ENCODE data around the gene NAPSA. TPM values are rescaled to one million over a fixed set of nuclear protein-coding genes. Genes with fewer than 3 reads are reported as not detected.
A peak's percentile ranks its signal among the peaks of the same experiment; 100 is the strongest.

The NAPSA gene
- total and polyA plus RNA-seq, 2 of the 8 experiments (the other 6 are each of a cell fraction or from before 2014, with no cell fraction given) = 0.71 to 0.73 TPM

- peaks cover 12 to 42% (median 33%) of the 10 kb centered on the region in 4 experiments for H3K36me3 ChIP-seq (ENCODE audit: control insufficient read depth in 2 of 4, insufficient read depth in 4 of 4, low read length in 3 of 4)
- no peaks in the 10 kb centered on the region; the same call in 1 of the 2 replicates for H3K79me1 ChIP-seq (ENCODE audit: low read depth, low read length)
- no peak overlapping the region for H3K18ac ChIP-seq (ENCODE audit: extremely low read depth, low read length)
- peak overlapping the region; percentile 18 to 65 for H3K4me2 ChIP-seq (ENCODE audit: insufficient read depth in 1 of 2, low read depth in 2 of 2, low read length in 2 of 2)
- H4K20me1 ChIP-seq (replicated peaks in 1 of 2; ENCODE audit: control insufficient read depth in 1 of 2, insufficient read depth in 2 of 2, low read length in 2 of 2) = peaks cover 5% of the 10 kb centered on the region in 2 experiments
- POLR2A ChIA-PET (ENCODE audit: partially characterized antibody) = interaction anchor here (1.9 kb wide), 1 partner anchor 44 kb away, joined by 5 read pairs; no protein-coding TSS in a partner anchor
- no peaks in the 10 kb centered on the region for H3K9me3 ChIP-seq (ENCODE audit: insufficient read depth in 2 of 2, low read depth in 1 of 2, low read length in 1 of 2)
- no peak for TF ChIP-seq TCF12 (IDR thresholded peaks at IDR 0.05; ENCODE audit: low read depth, low read length)
- no peak for TF ChIP-seq JUN (IDR thresholded peaks at IDR 0.05; ENCODE audit: low read depth, low read length)
- TF ChIP-seq BCL11A (IDR thresholded peaks at IDR 0.05; ENCODE audit: low read depth in 2 of 2, low read length in 2 of 2) = no peak
- no peak for TF ChIP-seq SIRT6 (IDR thresholded peaks at IDR 0.05; ENCODE audit: low read length)
- TF ChIP-seq ZNF274 (IDR thresholded peaks at IDR 0.05; ENCODE audit: borderline replicate concordance, extremely low read depth, low read length) = no peak
- TF ChIP-seq FOSL1 (IDR thresholded peaks at IDR 0.05; ENCODE audit: insufficient read depth, low read depth, low read length) = no peak
- TF ChIP-seq NRF1 (IDR thresholded peaks at IDR 0.05; ENCODE audit: low read depth, low read length) = no peak
- TF ChIP-seq JUND (IDR thresholded peaks at IDR 0.05; ENCODE audit: low read length) = no peak
- TF ChIP-seq RBBP5 (IDR thresholded peaks at IDR 0.05; ENCODE audit: borderline replicate concordance, low read depth, low read length) = no peak
- TF ChIP-seq HDAC6 (IDR thresholded peaks at IDR 0.05; ENCODE audit: low read depth, low read length) = no peak
- TF ChIP-seq TAF1 (IDR thresholded peaks at IDR 0.05; ENCODE audit: low read depth, low read length) = no peak
- no peak for TF ChIP-seq BACH1 (IDR thresholded peaks at IDR 0.05; ENCODE audit: low read length)
- no peak for TF ChIP-seq MAFK (IDR thresholded peaks at IDR 0.05; ENCODE audit: low read depth, low read length)
- TF ChIP-seq POLR2A (IDR thresholded peaks at IDR 0.05; ENCODE audit: control extremely low read depth in 1 of 2, low read depth in 2 of 2, low read length in 2 of 2) = no peak
- H2BK5ac ChIP-seq (ENCODE audit: low read depth, low read length) = no peak overlapping the region
- no peaks in the 10 kb centered on the region for H3K79me2 ChIP-seq (ENCODE audit: control insufficient read depth in 1 of 2, insufficient read depth in 2 of 2, low read length in 2 of 2)
- H3K4me3 ChIP-seq (ENCODE audit: extremely low read depth in 1 of 4, insufficient read depth in 2 of 4, low read depth in 3 of 4, low read length in 4 of 4) = peak overlapping the region in 1 of 4 experiments; percentile 52; a peak in 1 of 8 replicates
- no peak overlapping the region for H2BK12ac ChIP-seq (ENCODE audit: low read depth, low read length)
- no peak overlapping the region for H4K8ac ChIP-seq (ENCODE audit: extremely low read depth, insufficient read depth, low read length)
- no peak overlapping the region for H3K4ac ChIP-seq (replicated peaks; ENCODE audit: insufficient read length, low read depth, low read length)
- WGBS, 2 experiments (ENCODE audit: extremely low coverage in 1 of 2, insufficient coverage in 1 of 2, insufficient read length in 1 of 2, insufficient replicate concordance in 2 of 2, low coverage in 1 of 2, low lambda C conversion rate in 2 of 2, missing lambda C conversion rate in 1 of 2) = 92% methylated on average over 9 of the region's 9 CpGs; no CpG with 5 or more reads in 1 of the 2 experiments
- no peak overlapping the region for H2BK15ac ChIP-seq (ENCODE audit: low read length)
- no peak for DNase-seq (ENCODE audit: low read depth in 1 of 2, low spot score in 2 of 2)
- no peak overlapping the region for H3K23ac ChIP-seq (ENCODE audit: insufficient read length)
- CTCF ChIA-PET (ENCODE audit: partially characterized antibody) = interaction anchor here (1.0 to 3.3 kb wide), 3 partner anchors 9 to 84 kb away, joined by 4 to 11 read pairs (median 9); no protein-coding TSS in a partner anchor
- H3K27ac ChIP-seq (ENCODE audit: low read depth, low read length) = no peak overlapping the region
- H4K91ac ChIP-seq (replicated peaks; ENCODE audit: insufficient read length, low read length) = no peak overlapping the region
- H3K27me3 ChIP-seq (replicated peaks in 1 of 4; ENCODE audit: control insufficient read depth in 3 of 4, extremely low read depth in 1 of 4, insufficient read depth in 3 of 4, low read length in 3 of 4) = no peaks in the 10 kb centered on the region
- no peak overlapping the region for H3K56ac ChIP-seq (replicated peaks; ENCODE audit: insufficient read length, low read depth, low read length)
- no peak for FAIRE-seq
- no peak overlapping the region; a peak in 1 of 7 replicates for H3K9ac ChIP-seq (replicated peaks in 1 of 4; ENCODE audit: extremely low read depth in 1 of 4, low read depth in 3 of 4, low read length in 3 of 4)
- no peaks in the 10 kb centered on the region for H3K23me2 ChIP-seq (ENCODE audit: low read depth, low read length)
- peaks cover 0 to 4% (median 1%) of the 10 kb centered on the region in 4 experiments; a peak in 3 of 7 replicates for H3K4me1 ChIP-seq (replicated peaks in 1 of 4; ENCODE audit: control insufficient read depth in 3 of 4, insufficient read depth in 4 of 4, low read length in 3 of 4)
- H2AFZ ChIP-seq (ENCODE audit: low read length) = no peak overlapping the region
- H3K14ac ChIP-seq (ENCODE audit: insufficient read length) = no peak overlapping the region
- H4K5ac ChIP-seq (ENCODE audit: insufficient read length, low read depth, low read length) = no peak overlapping the region
- no peak overlapping the region for H2BK20ac ChIP-seq (ENCODE audit: low read length)
- H2AK5ac ChIP-seq (ENCODE audit: low read depth, low read length) = no peak overlapping the region
- H2BK120ac ChIP-seq (replicated peaks; ENCODE audit: low read depth, low read length) = no peak overlapping the region
These were observed 12.1 kb upstream of the NAPSA start for GRCh38 chr19:50377517-50377916.

All from H1 (cell line).